Choroid plexus epithelial cell (primary cell): ENCODE measurements around the gene MAP3K5.

ENCODE experiments used
- DNase-seq: peaks from one replicate; pipeline ENCODE4 v3.0.0-alpha.2; 2010; ENCODE audit warnings: low read depth
- H3K4me3 ChIP-seq: 2 replicates; pipeline ENCODE4 v1.5.1; 2011; ENCODE audit warnings: low read depth, mild to moderate bottlenecking, control low read depth, low read length, moderate library complexity
- TF ChIP-seq, protein P1 (sequence below): conservative IDR thresholded peaks from 2 replicates; pipeline ENCODE4 v1.5.1; 2011; ENCODE audit warnings: low read depth, mild to moderate bottlenecking, control low read depth, inconsistent platforms, low read length, moderate library complexity

MAP3K5 gene

DNA sequence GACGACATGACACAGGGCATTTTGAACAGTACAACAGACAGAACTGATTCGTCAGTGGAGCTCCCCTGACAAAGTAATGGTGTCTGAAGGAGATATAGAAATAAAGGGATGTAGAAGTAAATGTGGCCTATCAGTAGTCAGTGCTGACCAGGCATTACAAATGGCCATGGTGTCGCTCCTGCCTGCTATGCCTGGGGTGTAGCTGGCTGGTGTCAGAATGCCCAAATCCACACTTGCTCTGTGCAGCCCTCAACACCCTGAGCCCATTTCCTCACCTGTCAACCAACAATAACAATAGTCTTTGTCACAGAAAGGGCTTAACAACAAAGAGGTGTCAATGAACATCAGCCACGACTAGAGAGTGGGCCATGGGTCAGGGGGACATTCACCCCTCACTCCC, 53.2 kb downstream of the MAP3K5 start:
- TF ChIP-seq, protein P1, sequence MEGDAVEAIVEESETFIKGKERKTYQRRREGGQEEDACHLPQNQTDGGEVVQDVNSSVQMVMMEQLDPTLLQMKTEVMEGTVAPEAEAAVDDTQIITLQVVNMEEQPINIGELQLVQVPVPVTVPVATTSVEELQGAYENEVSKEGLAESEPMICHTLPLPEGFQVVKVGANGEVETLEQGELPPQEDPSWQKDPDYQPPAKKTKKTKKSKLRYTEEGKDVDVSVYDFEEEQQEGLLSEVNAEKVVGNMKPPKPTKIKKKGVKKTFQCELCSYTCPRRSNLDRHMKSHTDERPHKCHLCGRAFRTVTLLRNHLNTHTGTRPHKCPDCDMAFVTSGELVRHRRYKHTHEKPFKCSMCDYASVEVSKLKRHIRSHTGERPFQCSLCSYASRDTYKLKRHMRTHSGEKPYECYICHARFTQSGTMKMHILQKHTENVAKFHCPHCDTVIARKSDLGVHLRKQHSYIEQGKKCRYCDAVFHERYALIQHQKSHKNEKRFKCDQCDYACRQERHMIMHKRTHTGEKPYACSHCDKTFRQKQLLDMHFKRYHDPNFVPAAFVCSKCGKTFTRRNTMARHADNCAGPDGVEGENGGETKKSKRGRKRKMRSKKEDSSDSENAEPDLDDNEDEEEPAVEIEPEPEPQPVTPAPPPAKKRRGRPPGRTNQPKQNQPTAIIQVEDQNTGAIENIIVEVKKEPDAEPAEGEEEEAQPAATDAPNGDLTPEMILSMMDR = no peak
- DNase-seq = no peak
- H3K4me3 ChIP-seq = no peak overlapping the region

GRCh38 chr6:136738692-136739057, 53.6 kb downstream of the MAP3K5 start:
- H3K4me3 ChIP-seq = no peak overlapping the region
- TF ChIP-seq, protein P1 = no peak
- no peak for DNase-seq

- DNase-seq = peak; percentile 76
- TF ChIP-seq, protein P1 = no peak
- no peak overlapping the region for H3K4me3 ChIP-seq
Observed at GRCh38 chr6:136737871-136738691, 54.2 kb downstream of the MAP3K5 start.

DNA sequence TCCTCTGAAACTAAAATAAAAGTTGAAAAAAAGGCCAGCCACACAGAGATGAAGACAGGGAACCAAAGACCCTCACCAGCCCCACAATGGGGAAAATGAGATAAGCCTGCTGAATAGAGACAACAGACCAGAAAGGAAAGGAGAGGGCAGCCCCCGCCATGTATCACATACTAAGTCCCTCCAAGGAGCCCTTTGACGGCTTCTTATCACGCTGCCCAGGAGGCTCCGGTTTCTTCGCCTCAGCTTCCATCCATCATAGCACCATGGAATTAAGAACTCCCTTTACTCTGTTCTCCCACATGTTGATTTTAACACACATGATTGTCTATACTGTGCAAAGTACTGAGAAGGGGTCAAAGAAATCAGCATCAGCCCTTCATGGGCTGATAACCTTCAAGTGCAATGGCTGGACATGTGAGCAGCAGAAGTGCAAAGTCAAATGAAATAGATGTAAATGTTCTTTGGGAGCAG, 54.9 kb downstream of the MAP3K5 start:
- no peak overlapping the region for H3K4me3 ChIP-seq
- TF ChIP-seq, protein P1 = no peak
- DNase-seq = no peak

- DNase-seq = no peak
- H3K4me3 ChIP-seq = no peak overlapping the region
- TF ChIP-seq, protein P1 = no peak
Observed at GRCh38 chr6:136736281-136736960, 55.9 kb downstream of the MAP3K5 start.

- TF ChIP-seq, protein P1 = no peak
- DNase-seq = no peak
- no peak overlapping the region for H3K4me3 ChIP-seq
Observed at GRCh38 chr6:136734977-136735376, 57.3 kb downstream of the MAP3K5 start.
